ENCODE data around the gene SEMA6A. TPM values are rescaled to one million over a fixed set of nuclear protein-coding genes. Genes with fewer than 3 reads are reported as not detected.

Gene SEMA6A
- total RNA-seq, 3 donors from 2014 or later = 33.9 to 40.3 (median 35.6) TPM

DNA sequence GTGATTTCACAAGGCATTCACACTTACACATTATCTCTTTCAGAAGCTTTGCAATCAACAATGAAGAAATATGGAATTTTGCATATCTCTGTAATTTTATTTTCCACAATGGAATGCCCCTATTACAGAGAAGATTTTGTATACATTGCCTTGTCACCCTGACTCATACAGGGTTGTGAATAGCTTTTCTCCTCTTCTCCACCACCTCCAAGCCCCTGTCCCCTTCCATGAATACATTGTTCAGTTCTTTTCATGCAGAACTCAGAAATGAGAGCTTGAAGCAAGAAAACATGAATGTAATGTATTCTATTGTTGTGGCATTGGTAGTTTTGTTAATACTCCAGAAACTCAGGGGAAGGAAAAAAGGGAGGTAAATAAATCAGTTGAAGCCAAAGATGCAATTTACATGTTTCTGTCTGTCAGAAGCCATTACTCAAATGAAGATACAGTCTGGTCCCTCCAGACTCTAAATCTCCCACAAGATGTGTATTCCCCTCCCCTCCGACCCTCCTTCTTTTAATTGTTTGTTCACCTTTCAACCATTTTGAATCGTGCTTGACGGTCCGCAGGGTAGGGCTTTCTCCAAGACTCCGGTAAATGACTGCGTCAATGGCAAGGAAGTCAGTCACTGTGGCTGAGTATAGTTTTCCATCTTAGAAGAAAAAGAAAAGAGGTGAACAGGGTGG is 86.1 kb downstream of the SEMA6A start:
- no peaks in the 10 kb centered on the region for H3K36me3 ChIP-seq
- H3K27ac ChIP-seq = no peak overlapping the region
- no peak for DNase-seq (ENCODE audit: low spot score in 2 of 2)
- H3K27me3 ChIP-seq = no peaks in the 10 kb centered on the region
- intact Hi-C loops (cut with DNase I; ENCODE audit: low total_unique reads) = loop anchor here (10.0 kb wide), 1 partner anchor 716 kb away; no protein-coding TSS in a partner anchor
- no peaks in the 10 kb centered on the region for H3K4me1 ChIP-seq
- H3K9me3 ChIP-seq = no peaks in the 10 kb centered on the region
- TF ChIP-seq POLR2A (IDR thresholded peaks at IDR 0.05) (no peak), POLR2AphosphoS5 (IDR thresholded peaks at IDR 0.05) (no peak), CTCF (IDR thresholded peaks at IDR 0.05) (no peak)
- no peak overlapping the region for H3K4me3 ChIP-seq

GRCh38 chr5:116487045-116487444 is 87.6 kb downstream of the SEMA6A start:
- Histone ChIP-seq H3K27ac (no peak overlapping the region), H3K4me3 (no peak overlapping the region), H3K4me1 (no peaks in the 10 kb centered on the region), H3K9me3 (no peaks in the 10 kb centered on the region), H3K36me3 (peaks cover under 1% of the 10 kb centered on the region), H3K27me3 (no peaks in the 10 kb centered on the region)
- DNase-seq (ENCODE audit: low spot score in 2 of 2) = no peak
- intact Hi-C loops (cut with DNase I; ENCODE audit: low total_unique reads) = loop anchor here (10.0 kb wide), 1 partner anchor 718 kb away; no protein-coding TSS in a partner anchor
- TF ChIP-seq CTCF (IDR thresholded peaks at IDR 0.05) = no peak
- no peak for TF ChIP-seq POLR2AphosphoS5 (IDR thresholded peaks at IDR 0.05)
- no peak for TF ChIP-seq POLR2A (IDR thresholded peaks at IDR 0.05)

DNA sequence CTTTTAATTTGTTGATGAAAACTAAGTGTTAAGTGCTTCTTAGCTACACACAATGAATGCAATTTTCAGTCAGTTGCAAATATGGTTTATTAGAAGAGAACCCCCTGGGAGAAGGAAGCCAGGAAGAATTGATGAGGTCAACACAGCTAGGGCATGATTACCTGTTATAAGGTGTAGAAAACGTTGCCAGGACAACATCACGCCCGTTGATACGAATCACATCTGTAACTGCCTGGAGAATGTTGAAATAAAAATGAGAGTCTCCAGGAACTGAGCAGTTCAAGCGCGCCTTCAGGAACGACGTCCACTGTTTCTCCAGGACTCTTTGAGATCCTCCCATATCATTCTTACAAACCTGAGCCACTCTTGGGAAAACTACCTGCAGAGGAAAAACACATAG is 88.0 kb downstream of the SEMA6A start:
- Histone ChIP-seq H3K9me3 (no peaks in the 10 kb centered on the region), H3K27me3 (no peaks in the 10 kb centered on the region), H3K4me3 (no peak overlapping the region), H3K4me1 (no peaks in the 10 kb centered on the region), H3K36me3 (peaks cover 6% of the 10 kb centered on the region), H3K27ac (no peak overlapping the region)
- TF ChIP-seq CTCF (IDR thresholded peaks at IDR 0.05) (no peak), POLR2AphosphoS5 (IDR thresholded peaks at IDR 0.05) (no peak), POLR2A (IDR thresholded peaks at IDR 0.05) (no peak)
- DNase-seq (ENCODE audit: low spot score in 2 of 2) = no peak
- intact Hi-C loops (cut with DNase I; ENCODE audit: low total_unique reads) = loop anchor here (10.0 kb wide), 1 partner anchor 718 kb away; no protein-coding TSS in a partner anchor

GRCh38 chr5:116484645-116485044 is 90.0 kb downstream of the SEMA6A start:
- H3K4me3 ChIP-seq = no peak overlapping the region
- H3K27me3 ChIP-seq = no peaks in the 10 kb centered on the region
- peaks cover 7% of the 10 kb centered on the region for H3K36me3 ChIP-seq
- no peaks in the 10 kb centered on the region for H3K4me1 ChIP-seq
- no peaks in the 10 kb centered on the region for H3K9me3 ChIP-seq
- no peak for DNase-seq (ENCODE audit: low spot score in 2 of 2)
- intact Hi-C loops (cut with DNase I; ENCODE audit: low total_unique reads) = loop anchor here (10.0 kb wide), 1 partner anchor 720 kb away; no protein-coding TSS in a partner anchor
- TF ChIP-seq POLR2A (IDR thresholded peaks at IDR 0.05) (no peak), CTCF (IDR thresholded peaks at IDR 0.05) (no peak), POLR2AphosphoS5 (IDR thresholded peaks at IDR 0.05) (no peak)
- no peak overlapping the region for H3K27ac ChIP-seq

DNA sequence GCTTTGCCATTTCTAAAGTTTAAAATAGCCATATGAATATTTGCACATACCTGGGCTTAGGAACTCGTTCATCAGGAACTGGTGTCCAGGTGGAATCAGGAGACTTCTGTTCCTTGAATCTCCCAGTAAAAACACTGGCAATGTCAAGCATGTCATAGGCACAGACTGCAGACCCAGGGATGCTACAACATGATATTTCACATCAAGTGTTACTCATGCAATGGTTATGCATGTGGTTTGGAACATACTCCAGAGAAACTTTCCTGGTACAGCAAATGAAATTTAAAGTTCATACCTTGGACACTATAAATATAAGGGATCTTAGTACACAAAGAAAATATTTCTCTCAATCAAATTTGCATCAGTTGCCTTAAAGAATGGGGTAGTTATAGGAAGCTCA is 92.2 kb downstream of the SEMA6A start:
- H3K36me3 ChIP-seq = peaks cover 7% of the 10 kb centered on the region

More for the DNA sequence above, 92.2 kb downstream of the SEMA6A start:
- intact Hi-C loops (cut with DNase I; ENCODE audit: low total_unique reads) = loop anchor here (1.0 to 10.0 kb wide), 2 partner anchors 15 to 722 kb away; no protein-coding TSS in a partner anchor
- no peak for DNase-seq (ENCODE audit: low spot score in 2 of 2)
- H3K4me3 ChIP-seq = no peak overlapping the region
- H3K27me3 ChIP-seq = no peaks in the 10 kb centered on the region
- peaks cover under 1 to 4% of the 10 kb centered on the region in 2 donors for H3K9me3 ChIP-seq
- TF ChIP-seq POLR2AphosphoS5 (IDR thresholded peaks at IDR 0.05) (no peak), CTCF (IDR thresholded peaks at IDR 0.05) (no peak), POLR2A (IDR thresholded peaks at IDR 0.05) (no peak)
- no peak overlapping the region for H3K27ac ChIP-seq
- no peaks in the 10 kb centered on the region for H3K4me1 ChIP-seq

Data from breast epithelium (tissue), 4 donors.